Activated T-cell treated with anti-CD3 and anti-CD28 coated beads for 48 hours (primary cell): ENCODE data around the gene PVR.
"Not testable (repeated sequence)": the region's sequence is repeated elsewhere in the genome, so short reads cannot be mapped to it uniquely, and the experiment has no call there.

ENCODE experiments used
- DNase-seq: peaks from one replicate; pipeline ENCODE4 v3.0.0-alpha.2; 2020; ENCODE audit warnings: low read depth

Gene PVR

DNA sequence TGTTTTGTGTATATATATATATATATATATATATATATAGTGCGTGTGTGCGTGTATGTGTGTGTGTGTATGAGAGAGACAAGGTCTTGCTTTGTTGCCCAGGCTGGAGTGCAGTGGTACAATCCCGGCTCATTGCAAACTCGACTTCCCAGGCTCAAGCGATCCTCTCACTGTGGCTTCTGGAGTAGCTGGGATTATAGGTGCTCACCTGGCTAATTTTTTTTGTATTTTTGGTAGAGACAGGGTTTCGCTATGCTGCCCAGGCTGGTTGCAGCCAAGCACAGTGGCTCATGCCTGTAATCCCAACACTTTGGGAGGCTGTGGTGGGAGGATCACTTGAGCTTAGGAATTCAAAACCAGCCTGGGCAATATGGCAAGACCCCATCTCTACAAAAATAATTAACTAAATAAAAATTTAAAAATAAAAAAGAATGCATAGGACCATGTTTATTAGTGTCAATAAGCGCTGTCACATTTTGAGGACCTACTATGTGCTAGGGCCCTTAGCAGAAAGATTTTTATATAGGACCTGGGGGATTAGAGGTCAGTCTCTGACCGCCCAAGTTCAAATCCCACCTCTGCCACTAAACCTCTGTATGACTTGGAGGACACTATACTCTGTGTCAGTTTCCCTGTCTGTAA lies 1.8 kb downstream of the PVR start:
- no peak for DNase-seq

- no peak for DNase-seq
Observed at GRCh38 chr19:44646049-44646416, 2.3 kb downstream of the PVR start.

DNA sequence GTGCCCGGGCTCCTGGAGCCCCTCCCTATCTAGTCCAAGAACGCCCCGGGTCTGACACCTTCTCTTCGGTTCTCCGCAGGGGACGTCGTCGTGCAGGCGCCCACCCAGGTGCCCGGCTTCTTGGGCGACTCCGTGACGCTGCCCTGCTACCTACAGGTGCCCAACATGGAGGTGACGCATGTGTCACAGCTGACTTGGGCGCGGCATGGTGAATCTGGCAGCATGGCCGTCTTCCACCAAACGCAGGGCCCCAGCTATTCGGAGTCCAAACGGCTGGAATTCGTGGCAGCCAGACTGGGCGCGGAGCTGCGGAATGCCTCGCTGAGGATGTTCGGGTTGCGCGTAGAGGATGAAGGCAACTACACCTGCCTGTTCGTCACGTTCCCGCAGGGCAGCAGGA lies 3.4 kb downstream of the PVR start:
- DNase-seq, result no peak

DNA sequence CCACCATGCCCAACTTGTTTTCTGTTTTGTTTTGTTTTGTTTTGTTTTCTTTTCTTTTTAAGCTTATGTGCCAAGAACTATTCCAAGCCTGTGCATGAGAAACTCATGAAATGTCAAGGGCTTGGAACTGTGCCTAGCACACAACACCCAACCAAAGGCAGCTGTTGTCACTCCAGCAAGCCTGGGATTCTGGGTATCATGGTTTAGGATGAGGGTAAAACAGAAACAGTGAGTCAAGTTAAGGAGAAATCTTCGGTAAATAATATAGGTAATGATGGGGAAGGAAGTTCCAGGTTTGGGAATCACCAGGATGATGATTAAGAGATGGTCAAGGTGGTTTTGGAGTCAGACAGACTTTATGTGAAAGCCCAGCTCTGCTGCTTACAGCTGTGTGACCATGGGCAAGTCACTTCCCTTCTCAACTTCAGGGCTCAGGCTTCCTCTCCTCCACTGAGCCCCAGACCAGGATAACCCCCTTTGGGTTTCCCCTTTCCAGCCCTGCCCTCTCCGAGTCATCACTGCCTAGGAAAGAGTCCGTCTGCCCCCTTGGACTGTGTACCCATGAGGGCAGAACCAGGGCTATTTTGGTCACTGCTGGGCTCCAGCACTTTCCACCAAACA lies 5.0 kb downstream of the PVR start:
- DNase-seq, result no peak

- no peak for DNase-seq
Observed at GRCh38 chr19:44649578-44650145, 6.0 kb downstream of the PVR start.

DNA sequence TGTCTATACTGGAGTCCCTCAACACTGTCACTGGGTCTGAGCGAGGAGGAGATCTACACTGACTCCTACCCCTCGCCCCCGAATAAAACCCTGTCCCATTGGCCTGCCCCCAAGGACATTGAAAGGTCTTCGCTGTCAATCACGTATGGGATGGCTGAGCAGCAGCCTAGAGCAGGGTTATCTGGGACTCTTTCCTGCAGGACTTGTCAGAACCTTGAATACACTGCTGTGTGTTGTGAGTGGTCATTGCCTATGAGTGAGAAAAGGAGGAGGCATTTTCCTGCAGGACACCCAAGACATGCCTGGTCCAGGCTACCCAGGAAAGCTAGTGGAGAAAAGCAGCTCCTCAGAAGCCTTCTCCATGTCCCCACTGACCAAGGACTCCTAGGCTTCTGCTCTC lies 9.6 kb downstream of the PVR start:
- DNase-seq, result no peak

DNA sequence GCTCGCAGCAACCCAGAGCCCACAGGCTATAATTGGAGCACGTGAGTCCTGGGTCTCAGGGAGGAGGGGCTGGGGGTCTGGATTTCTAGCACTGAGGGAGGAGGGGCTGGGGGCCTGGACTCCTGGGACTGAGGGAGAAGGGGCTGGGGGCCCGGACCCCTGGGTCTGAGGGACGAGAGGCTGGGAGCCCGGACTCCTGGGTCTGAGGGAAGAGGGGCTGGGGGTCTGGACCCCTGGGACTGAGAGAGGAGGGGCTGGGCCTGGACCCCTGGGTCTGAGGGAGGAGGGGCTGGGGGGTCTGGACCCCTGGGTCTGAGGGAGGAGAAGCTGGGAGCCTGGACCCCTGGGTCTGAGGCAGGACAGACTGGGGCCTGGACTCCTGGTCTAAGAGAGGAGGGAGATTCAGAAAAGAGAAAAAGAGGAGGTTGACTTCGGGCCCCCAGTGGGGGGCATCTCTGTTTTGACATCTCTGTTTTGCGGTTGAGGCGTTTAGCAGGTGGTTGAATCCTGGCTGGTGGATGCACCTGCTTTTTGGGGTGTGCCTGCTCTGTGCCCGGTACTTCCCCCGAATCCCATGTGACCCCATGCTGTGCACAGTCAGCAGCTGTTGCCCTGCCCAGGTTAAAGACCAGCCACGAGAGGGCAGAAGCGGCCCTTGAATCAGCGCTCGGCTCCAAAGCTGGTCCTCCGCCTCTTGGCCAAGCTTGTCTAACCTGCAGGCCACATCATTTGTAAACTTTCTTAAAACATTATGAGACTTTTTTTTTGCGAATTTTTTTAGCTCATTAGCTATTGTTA lies 10.5 kb downstream of the PVR start:
- peak; percentile 61 for DNase-seq

GRCh38 chr19:44657211-44657921 lies 13.7 kb downstream of the PVR start:
- DNase-seq, result peak; percentile 64

- DNase-seq, result no peak
Observed at GRCh38 chr19:44658069-44658733, 14.5 kb downstream of the PVR start.

DNA sequence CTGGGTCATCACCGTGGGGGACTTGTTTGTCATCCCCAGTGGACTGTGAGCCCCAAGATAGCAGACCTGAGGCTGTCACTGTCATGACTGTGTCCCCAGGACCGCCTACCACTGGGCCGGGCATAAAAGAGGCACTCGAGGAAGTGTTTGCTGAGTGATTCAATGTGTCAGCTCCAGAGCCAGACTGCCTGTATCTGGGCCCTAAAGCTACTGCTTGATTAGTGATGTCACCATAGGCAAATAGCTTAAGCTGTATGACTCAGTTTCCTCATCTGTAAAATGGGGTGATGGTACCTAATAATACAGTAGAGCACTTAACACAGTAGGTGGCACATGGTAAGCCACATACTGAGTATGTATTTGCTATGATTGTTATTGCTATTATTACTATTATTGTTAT lies 16.4 kb downstream of the PVR start:
- DNase-seq, result no peak

DNA sequence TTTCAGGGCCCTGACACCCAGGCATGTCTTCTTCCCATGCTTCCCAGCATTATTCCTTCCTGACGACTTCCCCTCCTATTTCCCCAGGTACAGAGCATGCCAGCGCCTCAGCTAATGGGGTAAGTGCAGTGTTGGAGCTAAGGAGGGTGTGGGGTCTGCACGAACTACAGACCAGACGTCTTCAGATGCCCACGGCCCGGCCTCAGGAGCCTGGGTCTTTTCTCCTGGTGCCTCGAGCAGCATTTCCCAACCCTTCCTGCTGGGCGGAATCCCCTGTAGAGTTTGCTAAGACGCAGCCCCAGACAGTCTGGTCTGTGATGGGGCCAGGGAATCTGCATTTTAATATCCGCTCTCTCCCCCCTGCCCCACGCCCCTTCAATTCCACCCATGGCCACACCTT lies 17.5 kb downstream of the PVR start:
- no peak for DNase-seq

- no peak for DNase-seq
Observed at GRCh38 chr19:44661904-44662303, 18.2 kb downstream of the PVR start.

GRCh38 chr19:44662691-44663385 lies 19.1 kb downstream of the PVR start:
- DNase-seq, result no peak

GRCh38 chr19:44663996-44664395 lies 20.3 kb downstream of the PVR start:
- no peak for DNase-seq

DNA sequence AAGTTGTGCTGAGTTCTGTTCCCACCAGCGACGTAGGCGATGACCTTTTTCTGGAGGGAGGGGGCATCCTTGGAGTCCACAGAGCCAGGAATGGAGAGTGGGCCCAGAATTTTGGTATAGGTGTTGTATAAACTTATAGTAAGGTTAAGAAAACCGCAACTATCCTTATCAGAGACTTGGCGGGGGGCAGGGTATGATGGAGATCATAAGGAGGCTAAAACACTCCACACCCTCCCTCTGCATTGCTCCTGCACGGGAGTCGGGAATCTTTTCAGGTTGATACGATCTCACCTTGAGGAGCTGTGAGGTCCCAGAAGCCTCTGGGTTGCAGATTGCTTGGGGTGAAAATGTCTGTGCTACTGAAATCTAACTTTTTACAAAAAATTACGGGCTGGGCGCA lies 21.3 kb downstream of the PVR start:
- no peak for DNase-seq

DNA sequence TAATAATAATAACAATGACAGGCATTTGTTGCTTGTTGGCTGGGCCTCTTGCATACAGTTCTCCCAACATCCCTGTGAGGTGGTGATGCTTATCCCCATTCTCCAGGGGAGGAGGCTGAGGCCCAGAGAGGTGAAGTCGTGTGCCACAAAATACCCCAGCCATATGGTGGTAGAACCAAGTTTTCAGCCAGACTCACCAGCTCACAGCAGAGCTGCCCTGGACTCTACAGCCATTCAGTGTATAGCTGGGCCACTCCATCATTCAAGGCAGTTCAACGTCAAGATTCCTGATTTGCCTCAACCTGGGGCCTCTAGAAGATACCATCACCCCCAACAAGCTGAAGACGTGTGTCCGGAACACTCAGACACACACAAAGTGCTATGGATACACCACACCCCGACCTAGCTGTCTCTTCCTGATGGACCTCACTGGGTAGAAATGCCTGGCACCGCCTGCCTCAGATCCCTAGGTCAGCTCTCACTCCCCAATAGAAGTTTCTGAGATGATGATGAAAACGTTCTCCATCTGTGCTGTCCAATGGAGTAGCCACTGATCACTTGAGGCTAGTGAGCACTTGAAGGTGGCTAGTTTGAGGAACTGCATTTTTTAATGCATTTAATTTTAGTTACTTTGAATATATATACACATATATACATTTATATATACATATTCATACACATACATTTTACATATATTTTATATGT lies 23.3 kb downstream of the PVR start:
- DNase-seq, result no peak

GRCh38 chr19:44668985-44669764 lies 25.5 kb downstream of the PVR start:
- no peak for DNase-seq

DNA sequence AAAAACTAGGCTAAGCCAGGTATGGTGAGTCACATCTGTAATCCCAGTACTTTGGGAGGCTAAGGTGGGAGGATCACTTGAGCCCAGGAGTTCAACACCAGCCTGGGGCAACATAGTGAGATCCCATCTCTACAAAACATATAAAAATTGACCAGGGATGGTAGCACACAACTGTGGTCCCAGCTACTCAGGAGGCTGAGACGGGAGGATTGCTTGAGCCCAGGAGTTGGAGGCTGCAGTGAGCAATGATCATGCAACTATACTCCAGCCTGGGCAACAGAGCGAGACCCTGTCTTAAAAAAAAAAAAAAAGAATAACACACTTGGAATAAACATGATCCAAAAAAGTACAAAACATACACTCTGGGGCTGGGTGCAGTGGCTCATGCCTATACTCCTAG lies 26.3 kb downstream of the PVR start:
- not testable (repeated sequence) for DNase-seq

GRCh38 chr19:44671400-44671799 lies 27.7 kb downstream of the PVR start, which contains the start of gene CEACAM19:
Gene CEACAM19, plus strand, starts transcription at chr19:44671482. Its CDS starts 450 bp downstream, at chr19:44671932.
- DNase-seq, result no peak

DNA sequence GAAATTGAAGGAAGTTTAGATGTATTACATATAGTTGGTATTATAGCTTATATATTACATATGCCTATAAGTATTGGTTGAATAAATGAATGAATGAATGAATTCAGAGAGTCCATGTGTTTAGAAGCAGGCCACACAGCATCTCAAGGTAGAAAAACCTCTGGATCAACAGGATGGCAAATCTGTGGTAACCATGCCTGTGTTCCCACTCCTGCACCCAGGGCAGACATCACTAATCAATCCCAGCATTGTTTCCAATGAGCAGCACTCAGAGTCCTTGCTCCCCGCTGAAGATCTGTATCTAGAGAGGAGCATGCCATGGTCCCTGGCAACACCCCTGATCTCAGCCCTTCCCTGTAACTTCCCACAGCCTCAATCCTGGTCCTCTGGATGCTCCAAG lies 28.5 kb downstream of the PVR start:
- DNase-seq, result no peak
